GM19025 (cell line): ENCODE measurements around the gene FOXP1.

Experiments used
- ATAC-seq: cut with Tn5 transposase; IDR thresholded peaks from one replicate; pipeline ENCODE4 v1.9.1; 2021; ENCODE audit warnings: mild to moderate bottlenecking, low read depth, moderate library complexity; ENCODE audit not compliant: unreplicated experiment

Gene FOXP1

GRCh38 chr3:71290301-71290700, 293.2 kb downstream of the FOXP1 start:
- ATAC-seq, result no peak

- ATAC-seq, result no peak
Measured at GRCh38 chr3:71288269-71288930, 295.1 kb downstream of the FOXP1 start.

GRCh38 chr3:71285086-71285485, 298.4 kb downstream of the FOXP1 start:
- ATAC-seq, result no peak

GRCh38 chr3:71282976-71283375, 300.6 kb downstream of the FOXP1 start:
- ATAC-seq, result no peak

- no peak for ATAC-seq
Measured at GRCh38 chr3:71281280-71281679, 302.2 kb downstream of the FOXP1 start.

- ATAC-seq, result no peak
Measured at GRCh38 chr3:71277341-71277740, 306.2 kb downstream of the FOXP1 start.

- ATAC-seq, result no peak
Measured at GRCh38 chr3:71276531-71276930, 307.0 kb downstream of the FOXP1 start.

GRCh38 chr3:71273453-71273852, 310.1 kb downstream of the FOXP1 start:
- no peak for ATAC-seq

- no peak for ATAC-seq
Measured at GRCh38 chr3:71271596-71271995, 311.9 kb downstream of the FOXP1 start.

GRCh38 chr3:71269906-71270305, 313.6 kb downstream of the FOXP1 start:
- no peak for ATAC-seq

- no peak for ATAC-seq
Measured at GRCh38 chr3:71268462-71268999, 315.0 kb downstream of the FOXP1 start.

GRCh38 chr3:71266875-71267274, 316.7 kb downstream of the FOXP1 start:
- no peak for ATAC-seq

GRCh38 chr3:71265365-71265915, 318.1 kb downstream of the FOXP1 start:
- no peak for ATAC-seq

- ATAC-seq, result no peak
Measured at GRCh38 chr3:71264840-71265239, 318.7 kb downstream of the FOXP1 start.

GRCh38 chr3:71262364-71263265, 320.9 kb downstream of the FOXP1 start:
- no peak for ATAC-seq

GRCh38 chr3:71260782-71261181, 322.7 kb downstream of the FOXP1 start:
- ATAC-seq, result peak; percentile 76

- ATAC-seq, result no peak
Measured at GRCh38 chr3:71258526-71258925, 325.0 kb downstream of the FOXP1 start.

GRCh38 chr3:71258116-71258515, 325.4 kb downstream of the FOXP1 start:
- no peak for ATAC-seq

- ATAC-seq, result no peak
Measured at GRCh38 chr3:71255498-71255897, 328.0 kb downstream of the FOXP1 start.

GRCh38 chr3:71254281-71255057, 329.1 kb downstream of the FOXP1 start:
- ATAC-seq, result no peak
